Gastroesophageal sphincter (tissue), 4 donors: ENCODE data around the gene INPP5A. TPM values are rescaled to one million over a fixed set of nuclear protein-coding genes. Genes with fewer than 3 reads are reported as not detected.
"Not testable (repeated sequence)": the region's sequence is repeated elsewhere in the genome, so short reads cannot be mapped to it uniquely, and the experiment has no call there.

Source experiments
- ATAC-seq: fragments of 150-250 bp; one replicate; pipeline ENCODE4 v1.9.1; 2016; ENCODE audit warnings: mild to moderate bottlenecking, moderate library complexity
- H3K27ac ChIP-seq, 4 donors: fragments of 200-600 bp; sonication (generic) in 3 of 4; 1 replicate in 3 of 4; 2 replicates in 1 of 4; pipeline ENCODE4 v1.5.1; 2016 to 2019
- H3K27me3 ChIP-seq: fragments of 200-600 bp; sonication (generic); one replicate; pipeline ENCODE4 v1.5.1; 2019
- H3K36me3 ChIP-seq, 2 donors: fragments of 200-600 bp; sonication (generic); one replicate each; pipeline ENCODE4 v1.5.1; 2019; ENCODE audit warnings: control low read depth in 1 of 2
- H3K4me1 ChIP-seq, 3 donors: fragments of 200-600 bp; sonication (generic); 1 replicate in 2 of 3; 2 replicates in 1 of 3; pipeline ENCODE4 v1.5.1; 2016 to 2019; ENCODE audit warnings: control low read depth in 2 of 3
- H3K4me3 ChIP-seq, 2 donors: fragments of 200-600 bp; sonication (generic); one replicate each; pipeline ENCODE4 v1.5.1; 2019; ENCODE audit warnings: mild to moderate bottlenecking in 1 of 2, moderate library complexity in 1 of 2
- H3K9me3 ChIP-seq, 3 donors: fragments of 200-600 bp; sonication (generic); one replicate each; pipeline ENCODE4 v1.5.1; 2017 to 2019; ENCODE audit warnings: control low read depth in 2 of 3
- CTCF ChIP-seq, 4 experiments: fragments of 200-600 bp in 2 of 4; fragments of 450-650 bp in 2 of 4; sonication (generic) in 1 of 4; IDR thresholded peaks; one replicate each; pipeline ENCODE4 v1.5.1; 2017 to 2019; ENCODE audit warnings: antibody characterized with exemption in 4 of 4, mild to moderate bottlenecking in 2 of 4, moderate library complexity in 2 of 4
- EP300 ChIP-seq: sonication (generic); formaldehyde crosslinking; IDR thresholded peaks from one replicate; pipeline ENCODE4 v1.6.1; 2017; ENCODE audit warnings: antibody characterized with exemption, mild to moderate bottlenecking
- POLR2A ChIP-seq, 2 donors: fragments of 450-650 bp; IDR thresholded peaks; one replicate each; pipeline ENCODE4 v1.6.1; 2017; ENCODE audit warnings: antibody characterized with exemption in 2 of 2, mild to moderate bottlenecking in 2 of 2, moderate library complexity in 1 of 2
- POLR2AphosphoS5 ChIP-seq: sonication (generic); formaldehyde crosslinking; IDR thresholded peaks from one replicate; pipeline ENCODE4 v1.6.1; 2017; ENCODE audit warnings: antibody characterized with exemption
- WGBS, 2 donors: methylation state at CpG; one replicate each; pipeline ENCODE4 v1.1.5; 2018; ENCODE audit warnings: low coverage in 1 of 2; 5-methylcytosine and 5-hydroxymethylcytosine counted together
- total RNA-seq, 4 donors: library from RNA; depleted of rRNA; stranded (reverse); fragments of >200 nt; gene quantifications; one replicate each; pipeline ENCODE4 v1.1.0, GENCODE V29; 2016

INPP5A gene
- total RNA-seq, 4 donors from 2014 or later = 111 to 288 (median 215) TPM

GRCh38 chr10:132572545-132572937 is 35.0 kb downstream of the INPP5A start:
- H3K27ac ChIP-seq = peak overlapping the region; percentile 4 to 84 (median 80)
- ATAC-seq = peak; percentile 23
- no peaks in the 10 kb centered on the region for H3K27me3 ChIP-seq
- no peaks in the 10 kb centered on the region for H3K36me3 ChIP-seq
- 10 to 37% methylated on average over 2 to 7 of the region's 7 CpGs for WGBS, 2 donors
- no peak for TF ChIP-seq POLR2AphosphoS5
- no peak for TF ChIP-seq CTCF (IDR thresholded peaks at IDR 0.05)
- no peak for TF ChIP-seq POLR2A (IDR thresholded peaks at IDR 0.05)
- no peak for TF ChIP-seq EP300
- H3K4me1 ChIP-seq = peaks cover 12 to 86% (median 50%) of the 10 kb centered on the region in 3 donors
- H3K9me3 ChIP-seq = no peaks in the 10 kb centered on the region
- peak overlapping the region in 1 of 2 donors; percentile 11 for H3K4me3 ChIP-seq

- H3K27me3 ChIP-seq, H3K4me3 ChIP-seq, ATAC-seq, H3K9me3 ChIP-seq, H3K36me3 ChIP-seq: not testable (repeated sequence)
- Histone ChIP-seq H3K4me1 (peaks cover 12 to 88% (median 54%) of the 10 kb centered on the region in 3 donors), H3K27ac (peak overlapping the region in 3 of 4 donors; percentile 77 to 84 (median 83))
- WGBS, 2 donors = 60 to 67% methylated on average over 2 to 3 of the region's 12 CpGs
These were observed 35.4 kb downstream of the INPP5A start for GRCh38 chr10:132572946-132573345.

GRCh38 chr10:132574288-132574687 is 36.7 kb downstream of the INPP5A start:
- no peak for TF ChIP-seq CTCF (IDR thresholded peaks at IDR 0.05)
- no peak for TF ChIP-seq POLR2AphosphoS5
- no peak for TF ChIP-seq POLR2A (IDR thresholded peaks at IDR 0.05)
- TF ChIP-seq EP300 = no peak
- Histone ChIP-seq H3K27ac (peak overlapping the region in 2 of 4 donors; percentile 81 to 88), H3K4me3 (no peak overlapping the region), H3K36me3 (no peaks in the 10 kb centered on the region), H3K4me1 (peaks cover 12 to 91% (median 66%) of the 10 kb centered on the region in 3 donors), H3K9me3 (no peaks in the 10 kb centered on the region), H3K27me3 (no peaks in the 10 kb centered on the region)
- 83% methylated on average over 2 of the region's 8 CpGs; no CpG with 5 or more reads in 1 of the 2 donors for WGBS, 2 donors
- no peak for ATAC-seq

- WGBS, 2 donors = no CpG with 5 or more reads among the region's 19 CpGs
- Histone ChIP-seq H3K27ac (peak overlapping the region; percentile 21 to 88 (median 83)), H3K4me3 (peak overlapping the region in 1 of 2 donors; percentile 19), H3K9me3 (no peaks in the 10 kb centered on the region), H3K36me3 (no peaks in the 10 kb centered on the region), H3K4me1 (peaks cover 12 to 91% (median 68%) of the 10 kb centered on the region in 3 donors), H3K27me3 (no peaks in the 10 kb centered on the region)
- TF ChIP-seq EP300 (no peak), CTCF (IDR thresholded peaks at IDR 0.05) (no peak), POLR2A (IDR thresholded peaks at IDR 0.05) (no peak), POLR2AphosphoS5 (no peak)
- no peak for ATAC-seq
These were observed 37.3 kb downstream of the INPP5A start for GRCh38 chr10:132574783-132575319.

GRCh38 chr10:132575320-132576201 is 38.0 kb downstream of the INPP5A start:
- Histone ChIP-seq H3K9me3 (no peaks in the 10 kb centered on the region), H3K36me3 (no peaks in the 10 kb centered on the region), H3K27me3 (no peaks in the 10 kb centered on the region), H3K27ac (peak overlapping the region; percentile 61 to 88 (median 83)), H3K4me3 (peak overlapping the region in 1 of 2 donors; percentile 19), H3K4me1 (peaks cover 12 to 91% (median 68%) of the 10 kb centered on the region in 3 donors)
- peak; percentile 44 for ATAC-seq
- 12 to 15% methylated on average over 3 to 5 of the region's 21 CpGs for WGBS, 2 donors
- no peak for TF ChIP-seq EP300
- peak; percentile 64 for TF ChIP-seq POLR2AphosphoS5
- no peak for TF ChIP-seq POLR2A (IDR thresholded peaks at IDR 0.05)
- no peak for TF ChIP-seq CTCF (IDR thresholded peaks at IDR 0.05)
